ENCODE measurements around the gene RTEL1.

RTEL1 gene

DNA sequence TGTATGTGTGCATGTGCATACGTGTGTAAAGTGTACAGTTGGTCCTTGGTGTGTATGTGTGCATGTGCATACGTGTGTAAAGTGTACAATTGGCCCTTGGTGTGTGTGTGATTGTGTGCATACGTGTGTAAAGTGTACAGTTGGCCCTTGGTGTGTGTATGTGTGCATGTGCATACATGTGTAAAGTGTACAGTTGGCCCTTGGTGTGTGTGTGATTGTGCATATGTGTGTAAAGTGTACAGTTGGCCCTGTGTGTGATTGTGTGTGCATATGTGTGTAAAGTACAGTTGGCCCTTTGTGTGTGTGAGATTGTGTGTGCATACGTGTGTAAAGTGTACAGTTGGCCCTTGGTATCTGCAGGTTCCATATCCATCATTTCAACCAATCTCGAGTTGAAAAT is 73.3 kb downstream of the RTEL1 start:
- no peak for DNase-seq

- DNase-seq = no peak
These were observed 74.3 kb downstream of the RTEL1 start for GRCh38 chr20:63732118-63733095.

- DNase-seq = no peak
These were observed 75.0 kb downstream of the RTEL1 start for GRCh38 chr20:63733117-63733516.

- DNase-seq = no peak
These were observed 75.5 kb downstream of the RTEL1 start for GRCh38 chr20:63733579-63734081.

DNA sequence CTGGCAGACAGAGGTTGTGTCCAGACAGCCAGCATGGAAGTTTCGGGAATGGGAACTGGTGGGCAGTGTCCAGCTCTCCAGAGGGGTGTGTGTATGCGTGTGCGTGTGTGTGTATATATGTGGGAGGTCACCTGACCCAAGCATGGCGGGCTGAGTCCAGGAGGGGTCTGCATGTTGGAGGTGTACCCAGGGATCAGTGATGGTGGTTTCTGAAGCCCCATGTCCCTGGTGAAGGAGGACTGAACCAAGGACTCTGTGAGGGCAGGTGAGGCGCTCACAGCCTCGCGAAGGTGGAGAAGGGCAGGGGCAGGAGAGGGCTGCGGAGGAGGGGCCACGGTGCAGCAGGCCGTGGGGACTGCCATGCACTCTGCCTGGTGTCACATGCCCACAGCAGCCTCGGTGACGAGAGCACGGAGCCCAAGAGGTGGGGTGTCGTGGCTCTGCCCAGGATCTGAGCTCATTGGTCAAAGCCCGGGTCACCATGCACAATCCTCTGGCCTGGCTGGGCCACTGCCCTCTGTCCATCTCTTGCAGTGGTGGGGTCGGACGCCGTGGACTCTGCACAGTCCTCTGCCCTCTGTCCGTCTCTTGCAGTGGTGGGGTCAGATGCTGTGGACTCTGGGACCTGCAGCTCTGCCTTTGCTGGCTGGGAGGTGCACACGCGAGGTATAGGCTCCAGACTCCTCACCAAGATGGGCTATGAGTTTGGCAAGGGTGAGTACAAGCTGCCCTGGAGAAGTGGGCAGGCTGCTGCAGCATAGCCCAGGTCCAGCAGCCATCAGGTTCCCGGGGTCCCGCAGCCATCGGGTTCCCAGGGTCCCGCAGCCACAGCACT is 76.2 kb downstream of the RTEL1 start:
- DNase-seq = no peak

- DNase-seq = no peak
These were observed 77.1 kb downstream of the RTEL1 start for GRCh38 chr20:63734946-63735858.

DNA sequence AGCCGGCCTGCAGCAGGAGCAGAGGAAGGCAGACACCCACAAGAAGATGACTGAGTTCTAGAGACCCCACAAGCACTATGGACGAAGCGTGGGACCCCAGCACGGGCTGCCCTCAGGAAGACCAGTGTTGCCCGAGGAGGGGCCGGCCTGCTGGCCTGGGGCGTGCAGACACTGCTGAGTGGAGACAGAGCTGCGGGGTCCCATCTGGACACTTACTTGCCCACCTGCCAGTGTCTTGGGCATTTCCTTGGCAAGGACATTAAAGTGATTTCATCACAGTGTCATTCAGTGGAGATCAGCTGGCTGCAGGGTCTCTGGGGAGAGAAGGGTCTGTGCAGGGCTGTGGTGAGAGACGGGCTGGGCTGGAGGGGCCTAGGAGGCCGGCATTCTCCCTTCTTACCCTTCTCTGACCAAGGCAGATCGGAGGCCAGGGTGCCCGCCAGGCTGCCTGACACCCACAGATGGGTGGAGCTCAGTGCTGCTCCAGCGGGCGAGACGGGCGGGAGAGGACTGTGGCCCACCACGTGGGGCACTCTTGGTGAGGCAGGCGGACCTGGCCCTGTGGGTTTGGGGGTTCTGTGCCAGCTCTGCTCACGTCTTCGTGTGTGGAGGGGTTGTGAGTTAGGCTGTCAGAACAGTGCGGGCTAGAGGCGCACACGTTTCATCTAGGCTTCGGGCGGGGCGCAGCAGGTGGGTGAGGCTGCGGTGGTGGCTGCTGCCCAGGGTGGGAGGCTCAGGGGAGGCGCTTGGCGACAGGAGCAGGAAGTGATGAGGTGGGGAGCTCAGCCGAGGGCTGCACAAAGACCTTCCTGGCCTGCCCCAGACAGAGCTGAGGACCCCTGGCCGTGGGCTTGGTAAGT is 78.0 kb downstream of the RTEL1 start, which contains the start of gene LIME1:
Gene LIME1 (plus strand): TSS at position 806 of the 860 bp plus-strand sequence. CDS start 886 bp downstream, outside the sequence.
- peak; percentile 64 for DNase-seq

GRCh38 chr20:63736893-63737694 is 79.0 kb downstream of the RTEL1 start:
- DNase-seq = peak; percentile 62

- DNase-seq = no peak
These were observed 79.5 kb downstream of the RTEL1 start for GRCh38 chr20:63737695-63737944.

GRCh38 chr20:63737945-63738686 is 80.0 kb downstream of the RTEL1 start:
- peak; percentile 44 for DNase-seq

- no peak for DNase-seq
These were observed 80.6 kb downstream of the RTEL1 start for GRCh38 chr20:63738687-63739129.

DNA sequence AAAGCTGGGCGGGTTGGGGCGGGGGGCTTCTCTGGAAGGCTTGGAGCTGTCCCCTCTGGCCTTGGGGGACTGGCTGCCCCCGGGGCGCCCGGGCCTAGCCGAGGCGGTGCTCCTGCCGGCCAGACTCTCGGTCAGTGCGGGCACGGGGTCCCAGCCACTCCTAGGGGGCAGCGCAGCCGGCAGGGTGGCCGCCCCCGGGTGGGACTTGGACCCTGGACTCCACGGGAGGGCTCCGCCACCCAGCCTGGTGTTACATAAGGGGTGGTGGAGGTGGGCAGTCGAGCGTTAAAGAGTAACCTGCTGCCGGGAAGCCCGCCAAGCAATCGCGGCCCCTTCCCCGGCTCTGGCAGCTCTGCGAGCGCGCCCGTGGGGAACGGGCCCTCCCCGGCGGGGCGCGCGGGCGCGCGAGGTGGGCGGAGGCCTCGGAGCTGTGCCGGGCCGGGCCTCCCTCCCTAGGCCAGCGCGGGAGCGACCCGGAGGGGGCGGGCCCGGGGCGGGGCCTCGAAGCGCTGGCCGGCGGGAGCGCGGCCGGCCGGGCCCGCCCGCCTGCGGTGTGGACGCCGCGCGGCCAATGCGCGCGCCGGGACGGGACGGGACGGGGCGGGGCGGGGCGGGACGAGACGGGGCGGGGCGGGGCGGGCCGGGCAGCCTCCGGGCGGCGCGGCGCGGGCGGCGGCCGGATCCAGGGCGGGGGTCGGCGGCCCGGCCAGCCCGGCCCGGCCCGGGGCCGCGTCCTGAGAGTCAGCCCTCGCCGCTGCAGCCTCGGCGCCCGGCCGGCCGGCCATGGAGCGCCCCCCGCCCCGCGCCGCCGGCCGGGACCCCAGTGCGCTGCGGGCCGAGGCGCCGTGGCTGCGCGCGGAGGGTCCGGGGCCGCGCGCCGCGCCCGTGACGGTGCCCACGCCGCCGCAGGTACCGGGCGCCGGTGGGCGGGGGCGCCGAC is 81.3 kb downstream of the RTEL1 start, which contains the start of gene SLC2A4RG:
Gene SLC2A4RG (plus strand): TSS at position 647 of the 940 bp plus-strand sequence. CDS start 137 bp downstream, at position 784.
- peak; percentile 79 for DNase-seq

- DNase-seq = peak; percentile 44
These were observed 82.0 kb downstream of the RTEL1 start for GRCh38 chr20:63740070-63740626.

DNA sequence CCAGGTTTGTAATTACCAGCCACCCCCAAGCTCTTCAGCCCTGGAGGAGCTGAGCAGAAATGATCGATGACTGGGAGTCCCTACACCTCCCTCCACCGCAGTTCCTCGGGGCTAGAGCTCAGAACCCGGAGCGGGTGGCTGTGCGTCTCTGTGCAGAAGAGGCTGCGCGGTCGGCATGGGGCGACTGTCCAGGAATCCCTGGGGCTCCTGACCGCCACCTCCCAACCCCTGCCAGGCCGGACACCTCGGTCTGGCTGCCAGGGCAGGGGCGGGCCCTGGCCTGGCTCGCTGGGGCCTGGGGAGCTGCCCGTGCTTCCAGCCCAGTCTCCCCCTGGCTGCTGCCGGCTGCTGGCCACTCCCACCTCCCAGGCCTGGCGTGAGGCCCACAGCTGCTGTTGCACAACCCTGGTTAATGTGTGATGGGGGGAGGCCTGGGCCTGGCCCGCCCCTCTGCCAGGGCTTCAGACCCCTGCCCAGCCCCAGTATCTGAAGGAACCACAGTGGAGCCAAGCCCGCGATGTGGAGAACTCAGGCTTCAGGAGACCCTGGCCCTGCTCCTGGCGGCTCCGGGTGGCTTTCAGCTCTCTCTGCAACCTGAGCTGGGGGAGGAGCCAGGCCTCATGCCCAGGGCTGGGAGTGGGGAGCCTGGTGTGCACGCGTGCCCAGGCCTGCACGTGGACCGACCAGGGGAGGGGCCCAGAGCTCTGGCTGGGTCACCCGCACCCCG is 82.7 kb downstream of the RTEL1 start:
- peak; percentile 37 for DNase-seq

DNA sequence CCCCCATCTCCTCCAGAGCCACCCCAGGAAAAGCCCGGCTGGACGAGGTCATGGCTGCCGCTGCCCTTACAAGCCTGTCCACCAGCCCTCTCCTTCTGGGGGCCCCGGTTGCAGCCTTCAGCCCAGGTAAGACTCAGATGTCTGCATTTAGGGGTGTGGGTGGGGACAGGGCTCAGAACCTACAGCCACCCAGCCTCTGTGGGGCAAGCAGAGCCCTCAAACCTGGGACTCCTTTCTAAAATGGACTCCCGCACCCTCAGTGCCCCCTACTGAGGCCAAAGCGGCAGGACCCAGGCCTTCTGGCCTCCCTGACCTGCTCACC is 83.2 kb downstream of the RTEL1 start:
- no peak for DNase-seq

GRCh38 chr20:63741676-63742380 is 83.7 kb downstream of the RTEL1 start:
- DNase-seq = no peak
